SU-DHL-6 (cell line): ENCODE results near the gene RUVBL2.

ENCODE experiments used
- H2AFZ ChIP-seq: fragments of 200-600 bp; sonication (generic); 2 replicates; pipeline ENCODE4 v1.6.1; 2014; ENCODE audit warnings: low read depth, mild to moderate bottlenecking, moderate library complexity, mixed read lengths, antibody characterized with exemption, low read length; ENCODE audit not compliant: severe bottlenecking
- H3F3A ChIP-seq: fragments of 200-600 bp; shearing (Covaris generic); 2 replicates; pipeline ENCODE4 v1.6.0; 2016; ENCODE audit warnings: antibody characterized with exemption, mild to moderate bottlenecking; ENCODE audit not compliant: insufficient read depth
- H3K27ac ChIP-seq: fragments of 200-600 bp; sonication (generic); 2 replicates; pipeline ENCODE4 v1.5.1; 2016; ENCODE audit warnings: low read depth, mild to moderate bottlenecking, low read length, moderate library complexity, mixed read lengths
- H3K27me3 ChIP-seq: fragments of 200-600 bp; sonication (generic), shearing (Covaris generic); 2 replicates; pipeline ENCODE4 v1.6.0; 2014; ENCODE audit warnings: mild to moderate bottlenecking, low read length
- H3K36me3 ChIP-seq: fragments of 200-600 bp; sonication (generic); 2 replicates; pipeline ENCODE4 v1.6.1; 2014; ENCODE audit warnings: mild to moderate bottlenecking, low read length, mixed read lengths
- H3K4me2 ChIP-seq: fragments of 300-600, 200-600 bp; shearing (Covaris generic), sonication (generic); 2 replicates; pipeline ENCODE4 v1.6.0; 2014; ENCODE audit warnings: low read length, low read depth, mild to moderate bottlenecking; ENCODE audit not compliant: poor library complexity, severe bottlenecking
- H3K4me3 ChIP-seq: fragments of 200-600 bp; sonication (generic); 2 replicates; pipeline ENCODE4 v1.5.1; 2014; ENCODE audit warnings: antibody characterized with exemption, low read length, mild to moderate bottlenecking, mixed read lengths; ENCODE audit not compliant: insufficient read depth, poor library complexity, severe bottlenecking
- H3K79me2 ChIP-seq: fragments of 200-600 bp; sonication (generic); 2 replicates; pipeline ENCODE4 v1.6.1; 2014; ENCODE audit warnings: mild to moderate bottlenecking, low read length, moderate library complexity; ENCODE audit not compliant: insufficient read depth
- H3K9ac ChIP-seq: fragments of 200-600 bp; sonication (generic); 2 replicates; pipeline ENCODE4 v1.7.0; 2014; ENCODE audit warnings: mild to moderate bottlenecking, low read length
- H3K9me2 ChIP-seq: fragments of 200-600 bp; sonication (generic); replicated peaks from 2 replicates; pipeline ENCODE4 v1.6.1; 2014; ENCODE audit warnings: low read length; ENCODE audit not compliant: insufficient read depth
- H3K9me3 ChIP-seq: fragments of 200-600 bp; sonication (generic); 2 replicates; pipeline ENCODE4 v1.6.1; 2014; ENCODE audit warnings: low read length, mixed read lengths; ENCODE audit not compliant: insufficient read depth
- H4K20me1 ChIP-seq: fragments of 200-600 bp; sonication (generic); 2 replicates; pipeline ENCODE4 v1.6.1; 2014; ENCODE audit warnings: low read depth, mild to moderate bottlenecking, antibody characterized with exemption, low read length, moderate library complexity, mixed read lengths
- CTCF ChIP-seq: fragments of 200-600 bp; sonication (generic); IDR thresholded peaks from one replicate; pipeline ENCODE4 v1.5.1; 2017; ENCODE audit warnings: antibody characterized with exemption, mild to moderate bottlenecking, low read length, moderate library complexity; ENCODE audit not compliant: insufficient read depth, poor library complexity, severe bottlenecking
- EZH2phosphoT487 ChIP-seq: fragments of 200-600 bp; sonication (generic), shearing (Covaris generic); conservative IDR thresholded peaks from 2 replicates; pipeline ENCODE4 v1.6.1; 2018; ENCODE audit warnings: mild to moderate bottlenecking, antibody characterized with exemption, low read length, moderate library complexity, mixed read lengths

The RUVBL2 gene

GRCh38 chr19:48954595-48955307, 38.9 kb upstream of the RUVBL2 start, which contains the start of gene BAX:
Gene BAX, plus strand, starts transcription at chr19:48954875. Its CDS starts 54 bp downstream, at chr19:48954929.
- TF ChIP-seq EZH2phosphoT487 (no peak), CTCF (no peak)
- H2AFZ ChIP-seq, result peak within 1 kb of the TSS; percentile 56
- peaks cover 17% of the 10 kb centered on the region for H3K79me2 ChIP-seq

GRCh38 chr19:48955308-48955958, 38.3 kb upstream of the RUVBL2 start:
- Histone ChIP-seq H3K4me3 (peak overlapping the region; percentile 85), H2AFZ (no peak overlapping the region), H3K9ac (peak overlapping the region; percentile 97)

More at GRCh38 chr19:48954595-48955307, 38.9 kb upstream of the RUVBL2 start, which contains the start of gene BAX:
- Histone ChIP-seq H3K9me2 (no peaks in the 10 kb centered on the region), H3K36me3 (no peaks in the 10 kb centered on the region), H3K4me3 (peak within 1 kb of the TSS; percentile 85), H4K20me1 (no peaks in the 10 kb centered on the region), H3F3A (0 out of 2 replicates have a peak, but pooled peaks cover 8% of the 10 kb centered on the region), H3K9ac (peak within 1 kb of the TSS; percentile 97), H3K27ac (peak within 1 kb of the TSS; percentile 85), H3K4me2 (peak within 1 kb of the TSS; percentile 72), H3K27me3 (no peaks in the 10 kb centered on the region), H3K9me3 (no peaks in the 10 kb centered on the region)

GRCh38 chr19:48958006-48958405, 35.7 kb upstream of the RUVBL2 start:
- no peaks in the 10 kb centered on the region for H3K9me3 ChIP-seq
- H3K9ac ChIP-seq, result no peak overlapping the region
- H4K20me1 ChIP-seq, result no peaks in the 10 kb centered on the region
- TF ChIP-seq CTCF (no peak), EZH2phosphoT487 (no peak)
- no peak overlapping the region for H3K4me2 ChIP-seq
- peaks cover 21% of the 10 kb centered on the region for H3F3A ChIP-seq
- H3K79me2 ChIP-seq, result peaks cover 17% of the 10 kb centered on the region
- no peaks in the 10 kb centered on the region for H3K27me3 ChIP-seq
- H3K9me2 ChIP-seq, result no peaks in the 10 kb centered on the region
- H3K4me3 ChIP-seq, result no peak overlapping the region
- H2AFZ ChIP-seq, result no peak overlapping the region
- no peaks in the 10 kb centered on the region for H3K36me3 ChIP-seq
- no peak overlapping the region for H3K27ac ChIP-seq

More at GRCh38 chr19:48955308-48955958, 38.3 kb upstream of the RUVBL2 start:
- H3K9me2 ChIP-seq, result no peaks in the 10 kb centered on the region
- peak overlapping the region; percentile 85 for H3K27ac ChIP-seq
- H3K9me3 ChIP-seq, result no peaks in the 10 kb centered on the region
- peaks cover 17% of the 10 kb centered on the region for H3K79me2 ChIP-seq
- H3F3A ChIP-seq, result 0 out of 2 replicates have a peak, but pooled peaks cover 11% of the 10 kb centered on the region
- H4K20me1 ChIP-seq, result no peaks in the 10 kb centered on the region
- H3K4me2 ChIP-seq, result peak overlapping the region; percentile 72
- no peaks in the 10 kb centered on the region for H3K36me3 ChIP-seq
- no peaks in the 10 kb centered on the region for H3K27me3 ChIP-seq
- TF ChIP-seq CTCF (no peak), EZH2phosphoT487 (no peak)
